RWPE2 (cell line): ENCODE data around the gene GRK6.
A peak's percentile ranks its signal among the peaks of the same experiment; 100 is the strongest.
"Not testable (repeated sequence)": the region's sequence is repeated elsewhere in the genome, so short reads cannot be mapped to it uniquely, and the experiment has no call there.

Experiments
- ATAC-seq: fragments of 200-7000 bp; cut with Tn5 transposase; 3 replicates; pipeline ENCODE4 v1.9.1; 2021; ENCODE audit warnings: low read depth
- DNase-seq: peaks from one replicate; pipeline ENCODE4 v3.0.0-alpha.2; 2020; ENCODE audit warnings: low spot score
- H3K27ac ChIP-seq: fragments of 450-650 bp; 2 replicates; pipeline ENCODE4 v1.5.1; 2017; ENCODE audit warnings: mild to moderate bottlenecking; ENCODE audit not compliant: poor library complexity, severe bottlenecking
- H3K27me3 ChIP-seq: fragments of 250-450 bp; sonication (Bioruptor Pico); 2 replicates; pipeline ENCODE4 v1.5.1; 2021; ENCODE audit warnings: mild to moderate bottlenecking, moderate library complexity; ENCODE audit not compliant: insufficient read depth, poor library complexity, severe bottlenecking
- H3K36me3 ChIP-seq: fragments of 250-450 bp; sonication (Bioruptor Pico); 2 replicates; pipeline ENCODE4 v1.5.1; 2020; ENCODE audit warnings: low read depth, mild to moderate bottlenecking, moderate library complexity
- H3K4me1 ChIP-seq: fragments of 250-450 bp; sonication (Bioruptor Pico); 2 replicates; pipeline ENCODE4 v1.5.1; 2021; ENCODE audit warnings: mild to moderate bottlenecking, moderate library complexity; ENCODE audit not compliant: insufficient read depth, poor library complexity, severe bottlenecking
- H3K4me3 ChIP-seq: fragments of 250-450 bp; sonication (Bioruptor Pico); 2 replicates; pipeline ENCODE4 v1.5.1; 2021; ENCODE audit warnings: mild to moderate bottlenecking, moderate library complexity; ENCODE audit not compliant: severe bottlenecking
- H3K9me3 ChIP-seq: fragments of 250-450 bp; sonication (Bioruptor Pico); 2 replicates; pipeline ENCODE4 v1.5.1; 2021; ENCODE audit warnings: mild to moderate bottlenecking, moderate library complexity; ENCODE audit not compliant: severe bottlenecking
- TF ChIP-seq, protein P1 (sequence below): fragments of 450-650 bp; IDR thresholded peaks from one replicate; pipeline ENCODE4 v1.5.1; 2017; ENCODE audit warnings: mild to moderate bottlenecking, moderate library complexity; ENCODE audit not compliant: poor library complexity, severe bottlenecking

The GRK6 gene

DNA sequence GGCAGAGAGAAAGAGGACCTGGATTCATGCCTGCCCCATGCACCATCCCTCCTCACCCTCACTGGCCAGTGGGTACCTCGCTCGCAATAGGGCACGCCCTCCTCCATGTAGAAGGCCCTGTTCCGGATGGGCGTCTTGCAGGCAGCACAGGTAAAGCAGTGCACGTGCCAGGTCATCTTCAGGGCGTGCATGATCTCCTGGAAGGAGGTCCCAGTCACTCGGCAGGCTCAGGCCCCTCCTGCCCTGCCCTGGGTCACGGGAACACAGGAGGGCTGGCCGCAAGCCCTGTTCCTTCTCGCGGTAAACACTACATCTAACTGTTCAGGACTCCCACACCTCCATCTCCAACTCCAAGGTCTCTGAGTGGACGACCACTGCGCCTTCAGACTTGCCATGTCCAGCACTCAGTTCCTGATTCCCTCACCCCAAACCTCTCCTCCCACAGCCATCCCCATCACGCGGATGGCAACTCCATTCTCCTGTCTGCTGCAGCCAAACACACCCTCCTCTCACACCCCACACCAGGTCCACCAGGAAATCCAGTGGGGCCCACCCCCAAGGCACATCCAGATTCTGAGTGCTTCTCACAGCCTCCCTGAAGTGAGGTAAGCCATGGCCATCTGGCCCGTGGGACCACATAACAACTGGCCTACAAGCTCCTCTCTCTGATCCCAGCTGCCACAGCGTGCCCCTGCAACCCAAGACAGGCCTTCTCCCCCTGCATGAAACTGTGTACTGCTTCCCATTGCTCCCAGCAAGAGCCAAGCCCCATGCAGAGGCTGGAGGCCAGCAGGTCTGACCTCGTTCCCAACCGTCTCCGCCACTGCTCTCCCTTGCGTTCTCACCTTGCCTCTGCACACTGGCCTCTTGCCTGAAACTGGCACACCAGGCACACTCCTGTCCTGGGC lies 57.8 kb downstream of the GRK6 start:
- DNase-seq (no peak), ATAC-seq (peak; percentile 3)
- Histone ChIP-seq H3K36me3 (peaks cover 48% of the 10 kb centered on the region), H3K27me3 (no peaks in the 10 kb centered on the region), H3K27ac (no peak overlapping the region), H3K4me1 (peaks cover under 1% of the 10 kb centered on the region), H3K9me3 (no peaks in the 10 kb centered on the region), H3K4me3 (no peak overlapping the region)
- TF ChIP-seq, protein P1, sequence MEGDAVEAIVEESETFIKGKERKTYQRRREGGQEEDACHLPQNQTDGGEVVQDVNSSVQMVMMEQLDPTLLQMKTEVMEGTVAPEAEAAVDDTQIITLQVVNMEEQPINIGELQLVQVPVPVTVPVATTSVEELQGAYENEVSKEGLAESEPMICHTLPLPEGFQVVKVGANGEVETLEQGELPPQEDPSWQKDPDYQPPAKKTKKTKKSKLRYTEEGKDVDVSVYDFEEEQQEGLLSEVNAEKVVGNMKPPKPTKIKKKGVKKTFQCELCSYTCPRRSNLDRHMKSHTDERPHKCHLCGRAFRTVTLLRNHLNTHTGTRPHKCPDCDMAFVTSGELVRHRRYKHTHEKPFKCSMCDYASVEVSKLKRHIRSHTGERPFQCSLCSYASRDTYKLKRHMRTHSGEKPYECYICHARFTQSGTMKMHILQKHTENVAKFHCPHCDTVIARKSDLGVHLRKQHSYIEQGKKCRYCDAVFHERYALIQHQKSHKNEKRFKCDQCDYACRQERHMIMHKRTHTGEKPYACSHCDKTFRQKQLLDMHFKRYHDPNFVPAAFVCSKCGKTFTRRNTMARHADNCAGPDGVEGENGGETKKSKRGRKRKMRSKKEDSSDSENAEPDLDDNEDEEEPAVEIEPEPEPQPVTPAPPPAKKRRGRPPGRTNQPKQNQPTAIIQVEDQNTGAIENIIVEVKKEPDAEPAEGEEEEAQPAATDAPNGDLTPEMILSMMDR, result no peak

DNA sequence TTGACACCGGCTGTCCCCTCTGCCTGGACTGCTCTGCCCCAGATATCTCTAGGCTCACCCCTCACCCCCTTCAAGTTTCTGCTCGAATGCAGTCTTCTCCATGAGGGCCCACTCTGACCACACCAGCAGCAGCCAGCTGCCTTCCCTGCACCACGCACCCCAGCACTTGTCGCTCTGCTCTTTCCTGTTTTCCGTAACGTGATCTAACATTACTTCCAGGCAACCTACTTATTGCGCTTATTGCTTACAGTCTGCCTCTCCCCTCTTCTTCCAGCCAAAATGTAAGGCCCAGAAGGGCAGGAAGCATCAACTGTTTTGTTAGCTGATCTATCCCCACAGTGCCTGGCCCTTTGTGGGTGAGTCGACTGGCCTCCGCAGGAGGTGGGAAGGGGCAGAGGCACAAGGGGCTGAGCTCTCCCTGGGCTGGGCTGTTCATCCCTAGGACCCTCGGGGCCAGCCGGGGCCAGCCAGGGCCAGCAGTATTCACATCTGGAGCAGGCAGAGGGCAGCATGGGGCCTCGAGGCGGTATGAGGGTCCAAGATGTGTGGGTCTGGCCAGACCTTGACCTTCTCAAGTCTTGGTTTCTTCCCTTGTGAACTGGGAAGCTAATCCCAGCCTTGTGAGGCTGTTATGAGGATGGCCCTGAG lies 58.5 kb downstream of the GRK6 start:
- TF ChIP-seq, protein P1, result no peak
- Histone ChIP-seq H3K9me3 (no peaks in the 10 kb centered on the region), H3K4me1 (no peaks in the 10 kb centered on the region), H3K4me3 (no peak overlapping the region), H3K36me3 (peaks cover 55% of the 10 kb centered on the region), H3K27ac (no peak overlapping the region), H3K27me3 (no peaks in the 10 kb centered on the region)
- no peak for DNase-seq
- peak; percentile 3 for ATAC-seq

GRCh38 chr5:177485753-177486152 lies 59.3 kb downstream of the GRK6 start:
- not testable (repeated sequence) for DNase-seq, H3K27me3 ChIP-seq, H3K4me1 ChIP-seq, H3K9me3 ChIP-seq, H3K27ac ChIP-seq, H3K4me3 ChIP-seq, ATAC-seq
- peaks cover 63% of the 10 kb centered on the region for H3K36me3 ChIP-seq

DNA sequence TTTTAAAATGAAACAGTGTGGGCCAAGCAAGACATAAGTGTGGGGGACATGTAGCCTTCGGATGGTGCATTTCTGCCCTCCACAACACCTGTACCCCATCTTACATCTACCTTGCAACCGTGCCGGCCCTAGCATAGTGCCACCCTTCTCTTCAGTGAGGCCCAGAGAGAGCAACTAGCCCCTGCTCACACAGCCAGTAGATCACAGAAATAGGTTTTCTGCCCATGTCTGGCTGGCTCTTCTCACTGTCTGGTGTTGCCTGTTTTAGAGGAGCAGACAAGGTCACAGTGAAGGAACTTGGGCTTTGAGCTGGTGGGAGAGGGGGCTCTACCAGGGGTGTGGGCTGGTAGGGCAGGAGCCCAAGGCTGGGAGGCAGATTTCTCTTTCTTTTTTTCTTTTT lies 59.8 kb downstream of the GRK6 start:
- ATAC-seq (no peak), DNase-seq (no peak)
- peaks cover 68% of the 10 kb centered on the region for H3K36me3 ChIP-seq
- TF ChIP-seq, protein P1, result no peak
- H3K4me1 ChIP-seq, result no peaks in the 10 kb centered on the region
- no peak overlapping the region for H3K27ac ChIP-seq
- H3K9me3 ChIP-seq, result no peaks in the 10 kb centered on the region
- H3K27me3 ChIP-seq, result no peaks in the 10 kb centered on the region
- H3K4me3 ChIP-seq, result no peak overlapping the region

- no peak for ATAC-seq
- Histone ChIP-seq H3K4me1 (no peaks in the 10 kb centered on the region), H3K27me3 (no peaks in the 10 kb centered on the region), H3K27ac (no peak overlapping the region), H3K9me3 (no peaks in the 10 kb centered on the region), H3K4me3 (no peak overlapping the region), H3K36me3 (peaks cover 72% of the 10 kb centered on the region)
- TF ChIP-seq, protein P1, result no peak
- DNase-seq, result no peak
Measured at GRCh38 chr5:177487144-177487543, 60.7 kb downstream of the GRK6 start.
